SK-N-SH (cell line): Measurements from ENCODE around the gene GAS2L1. TPM values are rescaled to one million over a fixed set of nuclear protein-coding genes. Genes with fewer than 3 reads are reported as not detected.

ENCODE experiments used
- CTCF ChIA-PET: fragments of 300-600, 350-600 bp; formaldehyde crosslinking; extraction: SDS; loops from one replicate; lab custom pipeline; 2021; lab: Yijun Ruan, JAX
- POLR2A ChIA-PET: fragments of 350-600 bp; sonication (Branson Sonifier 250); formaldehyde crosslinking; extraction: SDS; loops from one replicate; lab custom pipeline; 2020; ENCODE audit warnings: antibody characterized with exemption, inconsistent platforms; lab: Yijun Ruan, JAX
- DNase-seq: peaks from one replicate; pipeline ENCODE4 v3.0.0; 2012
- H2AFZ ChIP-seq: fragments of 200-600 bp; sonication (generic); 2 replicates; pipeline ENCODE4 v1.8.1; 2016; ENCODE audit warnings: antibody characterized with exemption, mild to moderate bottlenecking, low read depth
- H3F3A ChIP-seq: fragments of 200-600 bp; sonication (generic); replicated peaks from 2 replicates; pipeline ENCODE3; 2016; ENCODE audit warnings: antibody characterized with exemption, mild to moderate bottlenecking; ENCODE audit not compliant: insufficient read depth
- H3K27ac ChIP-seq, 2 experiments: fragments of 200-500 bp in 1 of 2; fragments of 200-600 bp in 1 of 2; sonication (Bioruptor generic) in 1 of 2; sonication (generic), shearing (Covaris generic) in 1 of 2; 2 replicates each; pipeline versions ENCODE4 v1.5.1 to v1.6.1; 2014 to 2016; ENCODE audit warnings: low read depth in 2 of 2, inconsistent platforms in 1 of 2, low read length in 1 of 2, mild to moderate bottlenecking in 1 of 2, mixed read lengths in 1 of 2
- H3K27me3 ChIP-seq: fragments of 200-600 bp; sonication (generic), shearing (Covaris generic); 2 replicates; pipeline ENCODE4 v1.6.1; 2016; ENCODE audit warnings: mixed run types; ENCODE audit not compliant: insufficient read depth
- H3K36me3 ChIP-seq, 2 experiments: fragments of 200-500 bp in 1 of 2; fragments of 200-600 bp in 1 of 2; sonication (Bioruptor generic) in 1 of 2; sonication (generic) in 1 of 2; replicated peaks in 1 of 2; 2 replicates each; pipeline versions ENCODE3 to v1.5.1; 2014 to 2016; ENCODE audit warnings: low read length in 1 of 2, mild to moderate bottlenecking in 1 of 2; ENCODE audit not compliant: insufficient read depth in 2 of 2, control insufficient read depth in 1 of 2
- H3K4me1 ChIP-seq, 2 experiments: fragments of 200-500 bp in 1 of 2; fragments of 200-600 bp in 1 of 2; sonication (Bioruptor generic) in 1 of 2; sonication (generic), shearing (Covaris generic) in 1 of 2; 2 replicates each; pipeline versions ENCODE4 v1.5.1 to v1.6.1; 2014 to 2016; ENCODE audit warnings: low read depth in 1 of 2, low read length in 1 of 2, mixed run types in 1 of 2; ENCODE audit not compliant: insufficient read depth in 2 of 2, control insufficient read depth in 1 of 2
- H3K4me2 ChIP-seq: fragments of 200-600 bp; sonication (generic), shearing (Covaris generic); 2 replicates; pipeline ENCODE4 v1.6.1; 2017; ENCODE audit warnings: mixed run types
- H3K4me3 ChIP-seq, 2 experiments: fragments of 200-500 bp in 1 of 2; fragments of 200-600 bp in 1 of 2; sonication (Bioruptor generic) in 1 of 2; sonication (generic), shearing (Covaris generic) in 1 of 2; 2 replicates each; pipeline versions ENCODE4 v1.5.1 to v1.8.1; 2014 to 2016; ENCODE audit warnings: low read depth in 2 of 2, inconsistent platforms in 1 of 2, low read length in 1 of 2, mild to moderate bottlenecking in 1 of 2, mixed read lengths in 1 of 2, moderate library complexity in 1 of 2
- H3K79me2 ChIP-seq: fragments of 200-600 bp; sonication (generic); 2 replicates; pipeline ENCODE4 v1.8.1; 2017; ENCODE audit warnings: mild to moderate bottlenecking; ENCODE audit not compliant: insufficient read depth
- H3K9ac ChIP-seq: fragments of 200-600 bp; sonication (generic); 2 replicates; pipeline ENCODE4 v1.6.1; 2017; ENCODE audit warnings: mixed run types
- H3K9me2 ChIP-seq: fragments of 200-600 bp; sonication (generic); 2 replicates; pipeline ENCODE4 v1.6.1; 2017; ENCODE audit warnings: mixed run types
- H3K9me3 ChIP-seq: fragments of 200-600 bp; sonication (generic); 2 replicates; pipeline ENCODE4 v1.6.1; 2017; ENCODE audit warnings: mixed run types, mild to moderate bottlenecking, moderate library complexity
- H4K20me1 ChIP-seq: fragments of 200-600 bp; sonication (generic); 2 replicates; pipeline ENCODE4 v1.6.1; 2017; ENCODE audit warnings: mild to moderate bottlenecking, mixed run types; ENCODE audit not compliant: insufficient read depth
- CHD2 ChIP-seq: fragments of 150-350 bp; IDR thresholded peaks from 2 replicates; pipeline ENCODE4 v1.6.1; 2018; ENCODE audit warnings: low read length; ENCODE audit not compliant: partially characterized antibody
- ELF1 ChIP-seq: IDR thresholded peaks from 2 replicates; pipeline ENCODE4 v1.4.0; 2012
- EP300 ChIP-seq, 2 experiments: IDR thresholded peaks; 2 replicates each; pipeline versions ENCODE4 v1.4.0 to v1.6.1; 2012; ENCODE audit warnings: borderline replicate concordance in 1 of 2, low read depth in 1 of 2, low read length in 1 of 2
- EZH2phosphoT487 ChIP-seq: fragments of 200-600 bp; sonication (generic); IDR thresholded peaks from 2 replicates; pipeline ENCODE4 v1.6.1; 2017; ENCODE audit warnings: low read depth, mixed run types, mild to moderate bottlenecking, antibody characterized with exemption, moderate library complexity, borderline replicate concordance
- FOSL2 ChIP-seq: IDR thresholded peaks from 2 replicates; pipeline ENCODE4 v1.4.0; 2012; ENCODE audit warnings: low read depth, mild to moderate bottlenecking, moderate library complexity, borderline replicate concordance
- FOXM1 ChIP-seq: IDR thresholded peaks from 2 replicates; pipeline ENCODE4 v1.4.0; 2012; ENCODE audit warnings: low read depth, mild to moderate bottlenecking
- GABPA ChIP-seq: IDR thresholded peaks from 2 replicates; pipeline ENCODE4 v1.4.0; 2012; ENCODE audit warnings: low read depth, mild to moderate bottlenecking
- GATA2 ChIP-seq: sonication (generic); formaldehyde crosslinking; IDR thresholded peaks from 2 replicates; pipeline ENCODE4 v1.5.0; 2020; ENCODE audit warnings: mild to moderate bottlenecking, missing genetic modification reagents
- NFIC ChIP-seq: IDR thresholded peaks from 2 replicates; pipeline ENCODE4 v1.4.0; 2012; ENCODE audit warnings: borderline replicate concordance
- RCOR1 ChIP-seq: fragments of 150-350 bp; IDR thresholded peaks from 2 replicates; pipeline ENCODE4 v1.6.1; 2017; ENCODE audit warnings: antibody characterized with exemption, low read length
- RXRA ChIP-seq: IDR thresholded peaks from 2 replicates; pipeline ENCODE4 v1.4.0; 2012; ENCODE audit warnings: low read depth, mild to moderate bottlenecking, borderline replicate concordance
- TAF1 ChIP-seq: IDR thresholded peaks from 2 replicates; pipeline ENCODE4 v1.6.1; 2012; ENCODE audit warnings: low read depth, mild to moderate bottlenecking, low read length, moderate library complexity, borderline replicate concordance
- TEAD4 ChIP-seq: IDR thresholded peaks from 2 replicates; pipeline ENCODE4 v1.4.0; 2012; ENCODE audit warnings: mild to moderate bottlenecking, borderline replicate concordance; ENCODE audit not compliant: insufficient read depth
- USF1 ChIP-seq: IDR thresholded peaks from 2 replicates; pipeline ENCODE4 v1.4.0; 2012; ENCODE audit warnings: low read depth, borderline replicate concordance
- YY1 ChIP-seq: IDR thresholded peaks from 2 replicates; pipeline ENCODE4 v1.4.0; 2012; ENCODE audit warnings: low read depth, mild to moderate bottlenecking
- WGBS: methylation state at CpG from one replicate; pipeline ENCODE4 v1.1.6; 2017; ENCODE audit warnings: low lambda C conversion rate; 5-methylcytosine and 5-hydroxymethylcytosine counted together
- polyA plus RNA-seq, 3 experiments: library from polyadenylated mRNA; depleted of rRNA; stranded (reverse); fragments of >200 nt; gene quantifications; 2 replicates each; pipeline ENCODE4 v1.2.3, GENCODE V29; 2012

Gene GAS2L1
- polyA plus RNA-seq, 1 of the 3 experiments (the other 2 are of a cell fraction), result 21.8 TPM

- ChIA-PET CTCF (interaction anchor here (0.7 to 4.5 kb wide), 2 partner anchors 14 to 30 kb away, joined by 3 to 35 read pairs; no protein-coding TSS in a partner anchor), POLR2A (no interaction called here)
- peak overlapping the region; percentile 56; the same call in 1 of the 2 replicates for H3K9ac ChIP-seq
- H3K9me2 ChIP-seq, result no peaks in the 10 kb centered on the region
- no peak for TF ChIP-seq EZH2phosphoT487
- TF ChIP-seq GATA2 (CRISPR knock-in tag), result no peak
- no peak for TF ChIP-seq RXRA
- H3K4me2 ChIP-seq, result peak overlapping the region; percentile 66; the same call in 1 of the 2 replicates
- peaks cover 18% of the 10 kb centered on the region; the same call in 1 of the 2 replicates for H4K20me1 ChIP-seq
- no peaks in the 10 kb centered on the region for H3F3A ChIP-seq
- DNase-seq, result peak; percentile 37
- H3K36me3 ChIP-seq, result peaks cover 6 to 7% of the 10 kb centered on the region in 2 experiments
- H2AFZ ChIP-seq, result no peak overlapping the region
- H3K27ac ChIP-seq, result peak overlapping the region in 1 of 2 experiments; percentile 88; a peak in 2 of 4 replicates
- peaks cover 18 to 35% of the 10 kb centered on the region in 2 experiments; a peak in 3 of 4 replicates for H3K4me1 ChIP-seq
- H3K79me2 ChIP-seq, result peaks cover 30% of the 10 kb centered on the region
- no peaks in the 10 kb centered on the region for H3K9me3 ChIP-seq
- H3K27me3 ChIP-seq, result peaks cover 21% of the 10 kb centered on the region
- WGBS, result 85% methylated on average over 26 of the region's 50 CpGs
- no peak overlapping the region for H3K4me3 ChIP-seq
Observed at GRCh38 chr22:29311464-29312217, 5.2 kb downstream of the GAS2L1 start.

GRCh38 chr22:29312218-29313125 is 6.0 kb downstream of the GAS2L1 start:
- ChIA-PET CTCF (interaction anchor here (0.5 to 4.5 kb wide), 14 partner anchors 9 to 104 kb away, joined by 3 to 35 read pairs (median 5); no protein-coding TSS in a partner anchor), POLR2A (no interaction called here)
- WGBS, result 99% methylated on average over 12 of the region's 25 CpGs

More at GRCh38 chr22:29312218-29313125, 6.0 kb downstream of the GAS2L1 start:
- Histone ChIP-seq H3F3A (no peaks in the 10 kb centered on the region), H3K9ac (no peak overlapping the region), H2AFZ (no peak overlapping the region), H3K9me3 (no peaks in the 10 kb centered on the region)
- no peak for TF ChIP-seq GATA2 (CRISPR knock-in tag)
- TF ChIP-seq TAF1, result no peak
- no peak for TF ChIP-seq USF1
- TF ChIP-seq FOXM1, result no peak
- no peak for TF ChIP-seq GABPA
- TF ChIP-seq ELF1, result no peak
- no peak for TF ChIP-seq EP300 (IDR thresholded peaks at IDR 0.05; ENCODE audit: borderline replicate concordance in 1 of 2, low read depth in 1 of 2, low read length in 1 of 2)
- TF ChIP-seq YY1, result no peak
- TF ChIP-seq CHD2, result no peak
- TF ChIP-seq RXRA, result no peak
- no peak for TF ChIP-seq FOSL2
- no peak for TF ChIP-seq TEAD4
- no peak for TF ChIP-seq EZH2phosphoT487
- no peak for TF ChIP-seq NFIC
- TF ChIP-seq RCOR1, result no peak
- TF ChIP-seq, all 33 proteins: peak for 0
- H3K79me2 ChIP-seq, result peaks cover 26% of the 10 kb centered on the region
- peaks cover 18 to 34% of the 10 kb centered on the region in 2 experiments; a peak in 3 of 4 replicates for H3K4me1 ChIP-seq
- H3K27me3 ChIP-seq, result peaks cover 21% of the 10 kb centered on the region
- no peak overlapping the region for H3K4me3 ChIP-seq
- peak; percentile 29 for DNase-seq
- H4K20me1 ChIP-seq, result peaks cover 18% of the 10 kb centered on the region; the same call in 1 of the 2 replicates
- no peak overlapping the region for H3K4me2 ChIP-seq
- peaks cover 6 to 7% of the 10 kb centered on the region in 2 experiments for H3K36me3 ChIP-seq
- no peaks in the 10 kb centered on the region for H3K9me2 ChIP-seq
- no peak overlapping the region for H3K27ac ChIP-seq
